OCI-LY7 (cell line): ENCODE results near the gene OTOF. TPM values are rescaled to one million over a fixed set of nuclear protein-coding genes. Genes with fewer than 3 reads are reported as not detected.

Experiments
- BruUV-seq: library from RNA; stranded (reverse); fragments of 400-500 nt; replicated peaks from 2 replicates; lab custom pipeline; 2021; lab: Mats Ljungman, UMichigan
- CTCF ChIA-PET: fragments of 300-600 bp; sonication (Branson Sonifier 250); formaldehyde crosslinking; loops from one replicate; lab custom pipeline; 2022; ENCODE audit warnings: antibody characterized with exemption; ENCODE audit not compliant: unreplicated experiment; lab: Charles Lee
- POLR2A ChIA-PET: fragments of 300-600 bp; sonication (Branson Sonifier 250); formaldehyde crosslinking; loops from one replicate; lab custom pipeline; 2022; ENCODE audit warnings: antibody characterized with exemption; lab: Charles Lee
- DNase-seq: peaks from one replicate; pipeline ENCODE4 v3.0.0-alpha.2; 2015; ENCODE audit warnings: low spot score
- H2AFZ ChIP-seq: fragments of 200-600 bp; sonication (generic), shearing (Covaris generic); 2 replicates; pipeline ENCODE4 v1.6.1; 2014; ENCODE audit warnings: mild to moderate bottlenecking, antibody characterized with exemption, low read length, moderate library complexity
- H3K27ac ChIP-seq: fragments of 200-600 bp; sonication (generic); 2 replicates; pipeline ENCODE4 v1.5.1; 2014; ENCODE audit warnings: mixed run types, low read depth, mild to moderate bottlenecking, moderate library complexity, low read length, inconsistent platforms; ENCODE audit not compliant: poor library complexity, severe bottlenecking
- H3K36me3 ChIP-seq: fragments of 200-600 bp; sonication (generic); 2 replicates; pipeline ENCODE4 v1.6.1; 2014; ENCODE audit warnings: mild to moderate bottlenecking, antibody characterized with exemption, low read length, moderate library complexity, mixed read lengths; ENCODE audit not compliant: insufficient read depth
- H3K4me1 ChIP-seq: fragments of 200-600 bp; sonication (generic); 2 replicates; pipeline ENCODE4 v1.5.1; 2014; ENCODE audit warnings: mild to moderate bottlenecking, low read length; ENCODE audit not compliant: insufficient read depth, poor library complexity, severe bottlenecking
- H3K4me2 ChIP-seq: fragments of 200-600 bp; sonication (generic); 2 replicates; pipeline ENCODE4 v1.6.1; 2014; ENCODE audit warnings: mild to moderate bottlenecking, low read length
- H3K4me3 ChIP-seq: fragments of 200-600 bp; sonication (generic); 2 replicates; pipeline ENCODE4 v1.5.1; 2014; ENCODE audit warnings: mild to moderate bottlenecking, low read depth, low read length; ENCODE audit not compliant: poor library complexity, severe bottlenecking
- H3K79me2 ChIP-seq: fragments of 200-600 bp; sonication (generic); 2 replicates; pipeline ENCODE4 v1.6.1; 2016; ENCODE audit warnings: low read depth, mild to moderate bottlenecking, low read length, moderate library complexity, mixed read lengths; ENCODE audit not compliant: insufficient read depth
- H3K9me2 ChIP-seq: fragments of 200-600 bp; sonication (generic); 2 replicates; pipeline ENCODE4 v1.6.1; 2016; ENCODE audit warnings: mild to moderate bottlenecking, low read length, mixed read lengths; ENCODE audit not compliant: insufficient read depth
- H3K9me3 ChIP-seq: fragments of 200-600 bp; sonication (generic); 2 replicates; pipeline ENCODE4 v1.6.1; 2014; ENCODE audit warnings: mild to moderate bottlenecking, mixed run types, low read length, mixed read lengths
- H4K20me1 ChIP-seq: fragments of 200-600 bp; sonication (generic); 2 replicates; pipeline ENCODE4 v1.6.1; 2014; ENCODE audit warnings: mild to moderate bottlenecking, antibody characterized with exemption, low read length, moderate library complexity, mixed read lengths; ENCODE audit not compliant: insufficient read depth
- CTCF ChIP-seq: fragments of 200-600 bp; sonication (generic); conservative IDR thresholded peaks from 2 replicates; pipeline ENCODE4 v1.5.1; 2014; ENCODE audit warnings: mild to moderate bottlenecking, antibody characterized with exemption, low read length, moderate library complexity, mixed read lengths
- EZH2phosphoT487 ChIP-seq: fragments of 200-600 bp; sonication (generic); IDR thresholded peaks from 2 replicates; pipeline ENCODE4 v1.6.1; 2018; ENCODE audit warnings: low read depth, borderline replicate concordance, mild to moderate bottlenecking, mixed run types, antibody characterized with exemption, low read length, moderate library complexity, mixed read lengths
- intact Hi-C: fragments of 100-400 bp; cut with micrococcal nuclease; formaldehyde crosslinking; loops from one replicate; pipeline ENCODE4 v1.10.0; 2022; ENCODE audit not compliant: unreplicated experiment
- total RNA-seq, 2 experiments: library from RNA; depleted of rRNA in 1 of 2; stranded (reverse); fragments of >200 nt in 1 of 2; shearing (Covaris generic) in 1 of 2; gene quantifications; 2 replicates each; pipeline ENCODE4 v1.2.3, GENCODE V29; 2014 to 2022

OTOF gene
- total RNA-seq, 2 experiments from 2014 or later: not detected

DNA sequence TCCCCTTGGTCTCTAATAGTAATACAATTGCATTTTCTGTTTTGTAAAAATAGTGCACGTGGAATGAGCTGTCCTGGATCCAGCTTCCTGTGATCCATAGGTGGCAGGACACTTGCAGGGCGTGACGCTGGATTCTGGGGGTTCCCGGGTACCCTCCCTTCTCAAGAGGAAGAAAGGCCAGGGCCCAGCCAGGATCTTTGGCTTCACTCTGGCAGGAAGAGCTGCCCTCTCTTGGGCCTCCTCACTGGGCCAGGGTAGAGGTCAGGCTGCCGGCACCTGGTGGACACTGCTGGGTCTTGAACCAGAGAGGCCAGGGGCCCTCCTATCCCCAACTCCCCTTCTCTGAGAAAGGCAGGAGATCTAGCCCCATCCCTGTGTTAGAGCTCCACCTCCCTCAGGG is 37.8 kb upstream of the OTOF start:
- DNase-seq: no peak
- TF ChIP-seq EZH2phosphoT487: no peak
- TF ChIP-seq CTCF: no peak
- Histone ChIP-seq H3K79me2 (no peaks in the 10 kb centered on the region), H3K27ac (no peak overlapping the region), H4K20me1 (no peaks in the 10 kb centered on the region), H3K4me2 (no peak overlapping the region), H3K36me3 (no peaks in the 10 kb centered on the region), H3K4me3 (no peak overlapping the region), H3K9me3 (no peaks in the 10 kb centered on the region), H2AFZ (no peak overlapping the region), H3K4me1 (no peaks in the 10 kb centered on the region), H3K9me2 (no peaks in the 10 kb centered on the region)
- no TSS peak for BruUV-seq
- intact Hi-C loops: no loop called here
- ChIA-PET CTCF (no interaction called here), POLR2A (no interaction called here)

- ChIA-PET POLR2A (no interaction called here), CTCF (no interaction called here)
- Histone ChIP-seq H3K9me3 (no peaks in the 10 kb centered on the region), H4K20me1 (no peaks in the 10 kb centered on the region), H3K9me2 (no peaks in the 10 kb centered on the region), H3K4me2 (no peak overlapping the region), H3K4me1 (no peaks in the 10 kb centered on the region), H3K27ac (no peak overlapping the region), H3K79me2 (no peaks in the 10 kb centered on the region), H2AFZ (no peak overlapping the region), H3K36me3 (no peaks in the 10 kb centered on the region), H3K4me3 (no peak overlapping the region)
- no TSS peak for BruUV-seq
- no peak for DNase-seq
- TF ChIP-seq EZH2phosphoT487: no peak
- no peak for TF ChIP-seq CTCF
- intact Hi-C loops: no loop called here
Observed at GRCh38 chr2:26514045-26514444, 36.1 kb upstream of the OTOF start.

DNA sequence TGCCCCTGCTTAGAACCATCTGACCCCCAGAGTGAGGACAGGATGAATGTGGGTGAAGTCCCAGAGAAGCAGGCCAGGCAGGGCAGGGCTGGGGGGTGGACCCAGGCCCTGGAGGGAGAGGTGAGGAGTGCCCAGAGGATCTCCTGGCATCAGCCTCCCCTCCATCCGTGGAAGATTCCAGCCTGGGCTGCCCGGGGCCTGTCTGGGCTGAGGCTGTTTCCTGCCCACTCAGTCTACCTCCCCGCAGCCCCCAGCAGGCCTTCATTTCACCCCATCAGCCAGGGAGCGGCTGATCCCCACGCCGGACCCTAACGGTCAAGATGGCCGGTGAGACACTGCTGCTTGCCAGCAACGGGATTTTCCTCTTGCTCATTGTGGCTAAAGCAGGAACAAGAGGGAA is 35.3 kb upstream of the OTOF start:
- H4K20me1 ChIP-seq: no peaks in the 10 kb centered on the region
- no peak for TF ChIP-seq EZH2phosphoT487
- no peak for TF ChIP-seq CTCF
- no peaks in the 10 kb centered on the region for H3K36me3 ChIP-seq
- no peak overlapping the region for H2AFZ ChIP-seq
- H3K79me2 ChIP-seq: no peaks in the 10 kb centered on the region
- no TSS peak for BruUV-seq
- H3K4me3 ChIP-seq: no peak overlapping the region
- DNase-seq: no peak
- H3K27ac ChIP-seq: no peak overlapping the region
- intact Hi-C loops: no loop called here
- H3K4me1 ChIP-seq: no peaks in the 10 kb centered on the region
- H3K4me2 ChIP-seq: no peak overlapping the region
- POLR2A ChIA-PET: no interaction called here
- no peaks in the 10 kb centered on the region for H3K9me2 ChIP-seq
- CTCF ChIA-PET: no interaction called here
- no peaks in the 10 kb centered on the region for H3K9me3 ChIP-seq
